Stimulated activated effector memory CD8-positive, alpha-beta T cell treated with anti-CD3 and anti-CD28 coated beads, Interleukin-12 subunit alpha, Interleukin-12 subunit beta, amount 100 ng/mL, for 72 hours (primary cell): ENCODE measurements around the gene RAB22A.

Experiments
- ATAC-seq: fragments of 150-1000 bp; cut with Tn5 transposase; 2 replicates; pipeline ENCODE4 v1.10.0; 2021
- DNase-seq, 2 donors: peaks; one replicate each; pipeline ENCODE4 v3.0.0; 2021 to 2022; ENCODE audit warnings: low spot score in 2 of 2
- H3K27ac Mint-ChIP-seq: one replicate; pipeline ENCODE4 v1.8.0; 2022; ENCODE audit warnings: mild to moderate bottlenecking, mixed read lengths
- H3K36me3 Mint-ChIP-seq: one replicate; pipeline ENCODE4 v1.8.0; 2022; ENCODE audit warnings: mild to moderate bottlenecking, mixed read lengths
- H3K4me1 Mint-ChIP-seq: one replicate; pipeline ENCODE4 v1.8.0; 2022; ENCODE audit warnings: mixed read lengths
- H3K4me3 Mint-ChIP-seq: one replicate; pipeline ENCODE4 v1.8.0; 2022; ENCODE audit warnings: mild to moderate bottlenecking, mixed read lengths
- H3K9me3 Mint-ChIP-seq: one replicate; pipeline ENCODE4 v1.8.0; 2022; ENCODE audit warnings: mixed read lengths

RAB22A gene

GRCh38 chr20:58321205-58321604 lies 11.7 kb downstream of the RAB22A start:
- H3K27ac Mint-ChIP-seq: no peak overlapping the region
- no peak for ATAC-seq
- H3K9me3 Mint-ChIP-seq: no peaks in the 10 kb centered on the region
- peaks cover 50% of the 10 kb centered on the region for H3K36me3 Mint-ChIP-seq
- DNase-seq: no peak
- H3K4me3 Mint-ChIP-seq: no peak overlapping the region
- peaks cover 58% of the 10 kb centered on the region for H3K4me1 Mint-ChIP-seq

- H3K36me3 Mint-ChIP-seq: peaks cover 41% of the 10 kb centered on the region
- H3K4me1 Mint-ChIP-seq: peaks cover 50% of the 10 kb centered on the region
- no peak for ATAC-seq
- H3K27ac Mint-ChIP-seq: no peak overlapping the region
- no peak overlapping the region for H3K4me3 Mint-ChIP-seq
- DNase-seq: no peak
- H3K9me3 Mint-ChIP-seq: no peaks in the 10 kb centered on the region
Observed at GRCh38 chr20:58322083-58322482, 12.6 kb downstream of the RAB22A start.

GRCh38 chr20:58325912-58326311 lies 16.4 kb downstream of the RAB22A start:
- DNase-seq: no peak
- H3K4me3 Mint-ChIP-seq: no peak overlapping the region
- no peak overlapping the region for H3K27ac Mint-ChIP-seq
- ATAC-seq: no peak
- H3K36me3 Mint-ChIP-seq: peaks cover 14% of the 10 kb centered on the region
- H3K4me1 Mint-ChIP-seq: peaks cover 48% of the 10 kb centered on the region
- H3K9me3 Mint-ChIP-seq: no peaks in the 10 kb centered on the region

- Mint-ChIP-seq H3K36me3 (peaks cover 15% of the 10 kb centered on the region), H3K9me3 (no peaks in the 10 kb centered on the region), H3K4me3 (no peak overlapping the region), H3K27ac (no peak overlapping the region), H3K4me1 (peaks cover 51% of the 10 kb centered on the region)
- DNase-seq (no peak), ATAC-seq (no peak)
Observed at GRCh38 chr20:58327211-58327610, 17.7 kb downstream of the RAB22A start.

GRCh38 chr20:58328836-58329235 lies 19.3 kb downstream of the RAB22A start:
- peaks cover 51% of the 10 kb centered on the region for H3K4me1 Mint-ChIP-seq
- DNase-seq (no peak), ATAC-seq (no peak)
- H3K4me3 Mint-ChIP-seq: no peak overlapping the region
- H3K36me3 Mint-ChIP-seq: peaks cover 18% of the 10 kb centered on the region
- H3K9me3 Mint-ChIP-seq: no peaks in the 10 kb centered on the region
- no peak overlapping the region for H3K27ac Mint-ChIP-seq

- DNase-seq (no peak), ATAC-seq (peak; percentile 59)
- Mint-ChIP-seq H3K4me1 (peaks cover 51% of the 10 kb centered on the region), H3K36me3 (peaks cover 25% of the 10 kb centered on the region), H3K9me3 (no peaks in the 10 kb centered on the region), H3K27ac (no peak overlapping the region), H3K4me3 (no peak overlapping the region)
Observed at GRCh38 chr20:58329711-58330110, 20.2 kb downstream of the RAB22A start.

GRCh38 chr20:58330249-58330648 lies 20.7 kb downstream of the RAB22A start:
- peaks cover 51% of the 10 kb centered on the region for H3K4me1 Mint-ChIP-seq

GRCh38 chr20:58330687-58331086 lies 21.2 kb downstream of the RAB22A start:
- no peak overlapping the region for H3K4me3 Mint-ChIP-seq
- no peak overlapping the region for H3K27ac Mint-ChIP-seq
- ATAC-seq: no peak
- peaks cover 25% of the 10 kb centered on the region for H3K36me3 Mint-ChIP-seq
- no peaks in the 10 kb centered on the region for H3K9me3 Mint-ChIP-seq
- peaks cover 48% of the 10 kb centered on the region for H3K4me1 Mint-ChIP-seq
- no peak for DNase-seq

More at GRCh38 chr20:58330249-58330648, 20.7 kb downstream of the RAB22A start:
- no peaks in the 10 kb centered on the region for H3K9me3 Mint-ChIP-seq
- peaks cover 25% of the 10 kb centered on the region for H3K36me3 Mint-ChIP-seq
- ATAC-seq: no peak
- no peak overlapping the region for H3K4me3 Mint-ChIP-seq
- no peak overlapping the region for H3K27ac Mint-ChIP-seq
- no peak for DNase-seq

- peak overlapping the region; percentile 30 for H3K27ac Mint-ChIP-seq
- no peaks in the 10 kb centered on the region for H3K9me3 Mint-ChIP-seq
- ATAC-seq: no peak
- peaks cover 47% of the 10 kb centered on the region for H3K4me1 Mint-ChIP-seq
- no peak for DNase-seq
- peaks cover 25% of the 10 kb centered on the region for H3K36me3 Mint-ChIP-seq
- H3K4me3 Mint-ChIP-seq: no peak overlapping the region
Observed at GRCh38 chr20:58331961-58332551, 22.5 kb downstream of the RAB22A start.

- H3K4me3 Mint-ChIP-seq: no peak overlapping the region
- DNase-seq (no peak), ATAC-seq (no peak)
- H3K9me3 Mint-ChIP-seq: peaks cover 8% of the 10 kb centered on the region
- H3K27ac Mint-ChIP-seq: peak overlapping the region; percentile 41
- H3K36me3 Mint-ChIP-seq: peaks cover 19% of the 10 kb centered on the region
- H3K4me1 Mint-ChIP-seq: peaks cover 46% of the 10 kb centered on the region
Observed at GRCh38 chr20:58339741-58340140, 30.2 kb downstream of the RAB22A start.

- ATAC-seq (no peak), DNase-seq (no peak)
- peaks cover 50% of the 10 kb centered on the region for H3K4me1 Mint-ChIP-seq
- peak overlapping the region; percentile 55 for H3K27ac Mint-ChIP-seq
- no peak overlapping the region for H3K4me3 Mint-ChIP-seq
- peaks cover 20% of the 10 kb centered on the region for H3K36me3 Mint-ChIP-seq
- peaks cover 8% of the 10 kb centered on the region for H3K9me3 Mint-ChIP-seq
Observed at GRCh38 chr20:58340151-58340550, 30.6 kb downstream of the RAB22A start.

- Mint-ChIP-seq H3K36me3 (peaks cover 27% of the 10 kb centered on the region), H3K4me3 (no peak overlapping the region), H3K4me1 (peaks cover 57% of the 10 kb centered on the region), H3K9me3 (peaks cover 8% of the 10 kb centered on the region), H3K27ac (peak overlapping the region; percentile 55)
- ATAC-seq (peak; percentile 50), DNase-seq (no peak)
Observed at GRCh38 chr20:58340853-58341252, 31.3 kb downstream of the RAB22A start.

- H3K36me3 Mint-ChIP-seq: peaks cover 42% of the 10 kb centered on the region
- H3K4me3 Mint-ChIP-seq: no peak overlapping the region
- peaks cover 8% of the 10 kb centered on the region for H3K9me3 Mint-ChIP-seq
- DNase-seq (no peak), ATAC-seq (no peak)
- no peak overlapping the region for H3K27ac Mint-ChIP-seq
- peaks cover 58% of the 10 kb centered on the region for H3K4me1 Mint-ChIP-seq
Observed at GRCh38 chr20:58342104-58342945, 32.8 kb downstream of the RAB22A start.

GRCh38 chr20:58344741-58345140 lies 35.2 kb downstream of the RAB22A start:
- peaks cover 58% of the 10 kb centered on the region for H3K36me3 Mint-ChIP-seq
- peaks cover 8% of the 10 kb centered on the region for H3K9me3 Mint-ChIP-seq
- no peak for DNase-seq
- ATAC-seq: no peak
- no peak overlapping the region for H3K4me3 Mint-ChIP-seq
- peaks cover 47% of the 10 kb centered on the region for H3K4me1 Mint-ChIP-seq
- no peak overlapping the region for H3K27ac Mint-ChIP-seq

- Mint-ChIP-seq H3K27ac (peak overlapping the region; percentile 45), H3K4me1 (peaks cover 34% of the 10 kb centered on the region), H3K9me3 (no peaks in the 10 kb centered on the region), H3K36me3 (peaks cover 71% of the 10 kb centered on the region), H3K4me3 (no peak overlapping the region)
- ATAC-seq: no peak
- DNase-seq: no peak
Observed at GRCh38 chr20:58349570-58349969, 40.1 kb downstream of the RAB22A start.

GRCh38 chr20:58352468-58352867 lies 43.0 kb downstream of the RAB22A start:
- Mint-ChIP-seq H3K9me3 (no peaks in the 10 kb centered on the region), H3K36me3 (peaks cover 76% of the 10 kb centered on the region), H3K4me3 (no peak overlapping the region), H3K27ac (peak overlapping the region; percentile 43), H3K4me1 (peaks cover 14% of the 10 kb centered on the region)
- ATAC-seq: peak; percentile 97
- DNase-seq: peak; percentile 5 to 60
